GM21526 (cell line): ENCODE data around the gene FAM89A.
"Not testable (repeated sequence)": the region's sequence is repeated elsewhere in the genome, so short reads cannot be mapped to it uniquely, and the experiment has no call there.

Source experiments
- ATAC-seq: cut with Tn5 transposase; IDR thresholded peaks from one replicate; pipeline ENCODE4 v1.9.1; 2021; ENCODE audit warnings: moderate library complexity; ENCODE audit not compliant: unreplicated experiment, low FRiP score

The FAM89A gene

DNA sequence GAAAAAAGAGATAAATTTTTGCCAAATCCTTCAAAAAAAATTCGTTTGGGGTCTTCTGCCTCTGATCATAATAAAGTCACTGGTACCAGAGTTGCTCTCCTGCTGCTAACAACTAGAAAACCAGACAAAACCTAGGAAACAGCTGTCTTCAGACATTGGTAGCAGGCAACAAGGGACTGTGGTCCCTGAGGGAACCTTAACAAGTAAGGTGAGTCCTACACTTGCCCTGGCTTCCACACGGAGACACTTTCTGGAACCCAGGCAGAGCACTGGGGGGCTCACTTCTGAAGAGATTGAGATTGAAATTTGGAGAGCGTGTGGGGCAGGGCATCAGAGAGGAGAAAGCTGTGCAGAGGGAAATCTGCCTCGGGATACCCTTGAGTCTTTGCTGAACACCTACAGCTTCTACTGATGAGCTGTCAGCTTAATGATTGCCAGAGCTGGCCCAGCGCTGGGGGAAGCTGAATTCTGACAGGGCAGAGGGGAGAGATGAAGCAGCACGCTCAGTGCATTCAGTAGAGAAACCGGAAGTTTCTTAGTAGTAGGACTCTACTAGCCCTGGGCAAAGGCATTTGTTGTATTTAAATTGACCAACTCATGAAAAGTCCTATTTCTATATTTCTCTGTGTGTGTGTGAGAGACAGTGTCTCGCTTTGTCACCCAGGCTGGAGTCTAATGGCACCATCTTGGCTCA lies 18.5 kb upstream of the FAM89A start:
- ATAC-seq = no peak

DNA sequence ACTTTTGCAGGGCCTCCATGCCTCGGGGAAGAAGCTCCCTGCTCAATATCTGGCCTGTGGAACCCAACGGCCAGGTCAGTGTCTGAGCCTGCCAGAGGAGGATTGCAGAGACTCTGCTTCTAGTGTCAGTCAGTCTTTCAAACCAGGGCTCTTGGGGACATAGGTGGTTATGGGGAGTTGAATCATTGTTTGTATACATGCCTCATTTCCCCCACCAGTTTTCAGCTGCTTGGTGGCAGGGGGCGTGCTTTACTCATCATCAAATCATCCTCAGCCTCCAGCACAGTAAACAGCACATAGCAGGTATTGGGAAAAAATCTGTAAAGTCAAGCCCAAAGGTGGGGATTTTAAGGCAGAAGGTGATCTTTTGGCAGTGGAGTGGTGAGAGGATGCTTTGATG lies 17.4 kb upstream of the FAM89A start:
- no peak for ATAC-seq

DNA sequence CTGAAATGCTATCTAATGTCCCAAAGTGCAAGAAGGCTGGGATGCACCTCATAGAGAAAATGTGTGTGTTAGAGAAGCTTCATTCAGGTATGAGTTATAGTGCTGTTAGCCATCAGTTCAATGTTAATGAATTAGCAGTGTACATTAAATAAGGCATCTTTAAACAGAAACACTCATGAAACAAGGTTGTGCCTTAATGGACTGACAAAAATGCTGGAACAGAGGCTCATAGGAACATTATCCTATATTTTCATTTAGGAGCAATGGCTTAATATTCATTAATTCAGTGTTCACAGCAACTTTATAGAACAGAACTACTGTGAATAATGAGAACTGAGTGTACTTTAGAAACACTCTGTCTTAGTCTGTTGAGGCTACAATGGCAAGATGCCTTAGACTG lies 15.2 kb upstream of the FAM89A start:
- ATAC-seq = no peak

DNA sequence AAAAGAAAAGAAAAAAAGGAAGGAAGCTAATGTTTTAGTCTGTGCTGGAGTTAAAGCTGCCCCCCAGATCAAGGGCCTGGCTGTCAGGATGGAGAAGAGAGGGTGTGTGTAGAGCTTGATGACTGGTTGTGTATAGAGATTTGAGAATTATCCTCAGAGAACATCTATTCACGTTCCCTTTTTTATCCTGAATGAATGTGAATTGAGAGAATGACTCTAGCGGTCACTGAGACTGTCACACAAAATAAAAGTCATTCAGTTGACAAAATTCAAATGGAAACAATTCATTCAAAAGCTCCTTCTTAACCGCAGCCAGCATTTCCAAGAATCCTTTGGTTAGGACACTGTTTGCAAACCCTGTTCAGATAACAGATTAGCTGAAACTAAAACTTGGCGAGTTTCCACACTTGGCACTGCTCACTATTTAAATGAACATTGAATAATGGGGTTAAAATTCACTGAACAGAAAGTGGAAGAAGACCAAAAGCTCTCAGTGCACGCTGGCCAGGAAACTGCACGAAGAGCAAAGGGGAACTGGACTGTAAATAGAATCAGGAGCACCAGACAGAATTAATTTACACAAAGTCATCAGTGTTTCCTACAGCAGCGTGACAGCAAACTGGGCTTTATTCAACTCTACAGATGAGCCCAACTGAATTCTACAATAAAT lies 13.6 kb upstream of the FAM89A start:
- ATAC-seq = peak; percentile 65

DNA sequence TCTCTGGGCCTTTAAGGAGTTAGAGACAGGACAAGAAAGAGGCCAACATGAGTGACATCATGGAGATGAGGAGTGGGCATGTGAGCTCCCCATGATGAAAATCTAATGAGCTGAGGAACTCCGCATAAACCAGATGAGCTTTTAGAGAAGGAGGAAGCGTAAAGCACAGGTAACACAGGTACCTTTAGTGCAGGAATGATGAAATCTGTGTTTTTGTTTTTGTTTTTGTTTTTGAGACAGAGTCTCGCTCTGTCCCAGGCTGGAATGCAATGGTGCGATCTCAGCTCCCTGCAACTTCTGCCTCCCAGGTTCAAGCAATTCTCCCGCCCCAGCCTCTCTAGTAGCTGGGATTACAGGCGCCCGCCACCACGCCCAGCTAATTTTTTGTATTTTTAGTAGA lies 12.7 kb upstream of the FAM89A start:
- no peak for ATAC-seq

DNA sequence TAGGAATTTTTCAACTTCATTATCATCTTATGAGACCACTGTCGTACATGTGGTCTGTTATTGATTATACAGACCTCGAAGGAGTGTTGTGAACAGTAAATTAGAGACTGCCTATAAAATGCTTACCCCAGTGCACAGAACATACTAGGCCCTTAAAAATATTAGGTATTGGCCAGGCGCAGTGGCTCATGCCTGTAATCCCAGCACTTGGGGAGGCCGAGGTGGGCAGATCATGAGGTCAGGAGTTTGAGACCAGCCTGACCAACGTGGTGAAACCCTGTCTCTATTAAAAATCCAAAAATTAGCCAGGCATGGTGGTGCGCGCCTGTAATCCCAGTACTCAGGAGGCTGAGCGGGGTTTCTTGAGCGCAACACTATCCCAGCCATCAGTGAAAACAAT lies 10.9 kb upstream of the FAM89A start:
- ATAC-seq = not testable (repeated sequence)

DNA sequence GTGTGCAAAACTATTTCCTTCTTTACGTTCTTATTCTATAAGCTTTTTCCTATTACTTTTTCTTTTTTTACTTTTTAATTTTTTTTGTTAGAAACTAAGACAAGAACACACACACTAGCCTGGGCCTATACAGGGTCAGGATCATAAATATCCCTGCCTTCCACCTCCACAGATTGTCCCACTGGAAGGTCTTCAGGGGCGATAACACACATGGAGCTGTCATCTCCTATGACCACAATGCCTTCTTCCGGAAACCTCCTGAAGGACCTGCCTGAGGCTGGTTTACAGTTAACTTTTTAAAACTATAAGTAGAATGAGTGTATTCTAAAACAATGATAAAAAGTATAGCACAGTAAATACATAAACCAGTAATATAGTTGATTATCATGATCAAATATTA lies 10.3 kb upstream of the FAM89A start:
- ATAC-seq = no peak

DNA sequence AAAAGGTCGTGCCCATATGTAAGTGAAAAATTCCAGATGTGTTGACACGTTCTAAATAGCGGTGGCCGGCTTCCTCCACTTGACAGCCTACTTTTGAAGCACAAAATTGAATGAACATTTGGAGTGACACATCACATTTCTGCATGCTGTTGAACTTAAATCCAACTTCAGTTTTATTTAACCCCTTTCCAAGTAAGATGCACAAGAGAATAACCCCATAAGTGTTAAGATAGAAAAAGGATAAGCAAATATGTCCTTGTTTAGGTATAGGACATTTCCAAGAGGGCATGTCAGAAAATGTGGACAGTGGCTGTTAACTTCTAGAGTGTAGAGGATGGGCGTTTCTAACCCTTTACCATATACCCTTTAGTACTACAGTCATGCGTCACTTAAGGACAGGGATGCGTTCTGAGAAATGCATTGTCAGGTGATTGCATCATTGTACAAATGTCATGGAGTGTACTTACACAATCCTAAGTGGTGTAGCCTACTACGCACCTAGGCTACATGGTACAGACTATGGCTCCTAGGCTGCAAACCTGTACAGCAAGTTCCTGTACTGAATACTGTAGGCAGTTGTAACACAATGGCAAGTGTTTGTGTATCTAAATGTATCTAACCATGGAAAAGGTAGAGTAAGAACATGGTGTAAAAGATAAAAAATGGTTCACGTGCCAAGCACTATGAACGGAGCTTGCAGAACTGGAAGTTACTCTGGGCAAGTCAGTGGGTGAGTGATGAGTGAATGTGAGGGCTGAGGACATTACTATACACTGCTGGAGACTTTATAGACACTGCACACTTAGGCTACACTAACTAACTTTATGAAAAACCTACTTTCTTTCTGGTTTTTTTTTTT lies 9.3 kb upstream of the FAM89A start:
- ATAC-seq = no peak

DNA sequence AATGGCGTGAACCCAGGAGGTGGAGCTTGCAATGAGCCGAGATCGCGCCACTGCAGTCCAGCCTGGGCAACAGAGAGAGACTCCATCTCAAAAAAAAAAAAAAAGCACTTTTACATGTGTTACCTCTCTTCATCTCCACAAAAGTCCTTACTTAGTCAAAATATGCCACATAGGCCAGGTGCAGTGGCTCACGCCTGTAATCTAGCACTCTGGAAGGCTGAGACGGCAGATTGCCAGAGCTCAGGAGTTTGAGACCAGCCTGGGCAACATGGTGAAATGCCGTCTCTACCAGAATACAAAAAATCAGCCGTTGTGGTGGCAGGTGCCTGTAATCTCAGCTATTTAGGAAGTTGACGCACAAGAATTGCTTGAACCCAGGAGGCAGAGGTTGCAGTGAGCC lies 8.4 kb upstream of the FAM89A start:
- ATAC-seq = not testable (repeated sequence)

DNA sequence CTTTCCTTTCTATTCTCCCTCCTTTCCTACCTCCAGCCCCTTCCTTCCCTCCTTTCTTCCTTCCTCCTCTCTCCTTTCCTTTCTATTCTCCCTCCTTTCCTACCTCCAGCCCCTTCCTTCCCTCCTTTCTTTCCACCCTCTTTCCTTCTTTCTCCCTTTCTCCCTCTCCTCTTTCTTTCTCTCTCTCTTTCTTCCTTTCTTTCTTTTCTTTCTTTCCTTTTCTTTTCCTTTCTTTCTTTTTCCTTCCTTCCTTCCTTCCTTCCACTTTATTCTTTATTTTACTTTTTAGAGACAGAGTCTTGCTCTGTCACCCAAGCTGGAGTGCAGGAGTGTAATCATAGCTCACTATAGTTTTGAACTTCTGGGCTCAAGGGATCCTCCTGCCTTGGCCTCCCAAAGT lies 7.5 kb upstream of the FAM89A start:
- ATAC-seq = not testable (repeated sequence)

DNA sequence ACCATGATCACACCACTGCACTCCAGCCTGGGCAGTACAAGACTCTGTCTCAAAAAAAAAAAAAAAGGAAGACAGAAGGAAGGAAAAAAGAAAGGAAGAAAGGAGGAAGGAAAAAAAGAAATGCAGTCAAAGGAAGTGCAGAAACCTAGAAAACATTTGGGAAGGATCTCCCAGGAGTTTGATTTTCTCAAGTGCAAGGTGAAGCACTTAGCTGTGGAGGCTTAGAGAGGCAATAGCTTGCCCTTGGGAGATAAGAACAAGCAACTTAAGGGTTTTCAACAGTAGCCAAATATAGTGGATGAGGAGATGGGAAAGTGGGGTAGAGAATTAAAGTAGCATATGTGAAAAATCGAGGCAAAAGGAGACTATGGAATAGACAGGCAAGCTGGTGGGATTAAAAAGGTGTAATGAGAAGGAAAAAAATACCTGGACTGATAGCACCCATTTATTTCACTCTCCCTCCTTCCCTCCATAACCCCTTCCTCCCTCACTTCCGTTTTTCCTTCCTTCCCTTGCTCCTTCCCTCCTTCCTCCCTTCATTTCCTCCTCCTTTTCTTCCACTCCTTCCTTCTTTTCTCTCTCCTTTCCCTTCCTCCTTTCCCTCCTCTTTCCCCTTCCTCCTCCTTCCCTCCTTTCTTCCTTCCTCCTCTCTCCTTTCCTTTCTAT lies 6.8 kb upstream of the FAM89A start:
- no peak for ATAC-seq

DNA sequence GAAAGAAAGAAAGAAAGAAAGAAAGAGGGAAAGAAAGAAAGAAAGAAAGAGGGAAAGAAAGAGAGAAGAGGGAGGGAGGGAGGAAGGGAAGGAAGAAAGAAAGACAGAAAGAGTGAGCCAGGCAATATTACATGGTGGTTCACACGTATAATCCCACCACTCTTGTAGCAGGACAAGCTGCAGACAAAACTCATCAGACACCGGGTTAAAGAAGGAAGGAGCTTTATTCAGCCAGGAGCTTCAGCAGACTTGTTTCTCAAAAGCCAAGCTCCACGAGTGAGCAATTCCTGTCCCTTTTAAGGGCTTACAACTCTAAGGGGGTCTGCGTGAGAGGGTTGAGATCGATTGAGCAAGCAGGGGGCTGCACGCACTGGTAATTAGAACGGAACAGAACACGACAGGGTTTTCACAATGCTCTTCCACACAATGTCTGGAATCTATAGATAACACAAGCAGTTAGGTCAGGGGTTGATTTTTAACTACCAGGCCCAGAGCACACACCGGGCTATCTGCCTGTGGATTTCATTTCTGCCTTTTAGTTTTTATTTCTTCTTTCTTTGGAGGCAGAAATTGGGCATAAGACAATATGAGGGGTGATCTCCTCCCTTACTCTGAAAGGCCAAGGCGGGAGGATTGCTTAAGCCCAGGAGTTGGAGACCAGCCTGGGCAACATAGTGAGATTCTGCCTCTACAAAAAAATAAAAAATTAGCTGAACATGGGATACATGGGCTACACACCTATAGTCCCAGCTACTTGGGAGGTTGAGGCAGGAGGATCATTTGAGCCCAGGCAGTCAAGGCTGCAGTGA lies 6.1 kb upstream of the FAM89A start:
- ATAC-seq = not testable (repeated sequence)

DNA sequence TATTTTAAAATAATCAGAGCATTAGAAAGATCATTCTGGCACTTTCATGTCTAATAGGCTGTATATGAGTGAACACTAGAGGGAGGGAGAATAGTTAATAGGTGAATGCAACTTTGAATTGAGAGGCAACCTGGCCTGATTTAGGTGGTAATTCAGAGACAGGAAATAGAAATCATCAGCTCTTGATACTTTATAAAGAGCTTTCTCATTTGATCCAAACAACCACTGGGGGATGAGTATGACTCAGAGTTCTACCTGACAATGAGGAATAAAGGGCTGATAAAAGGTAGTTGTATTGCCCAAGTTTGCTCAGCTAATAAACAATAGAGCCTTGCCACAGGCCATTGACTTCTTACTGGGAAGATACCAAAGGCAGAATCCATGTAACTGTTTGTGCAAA lies 5.2 kb upstream of the FAM89A start:
- no peak for ATAC-seq

DNA sequence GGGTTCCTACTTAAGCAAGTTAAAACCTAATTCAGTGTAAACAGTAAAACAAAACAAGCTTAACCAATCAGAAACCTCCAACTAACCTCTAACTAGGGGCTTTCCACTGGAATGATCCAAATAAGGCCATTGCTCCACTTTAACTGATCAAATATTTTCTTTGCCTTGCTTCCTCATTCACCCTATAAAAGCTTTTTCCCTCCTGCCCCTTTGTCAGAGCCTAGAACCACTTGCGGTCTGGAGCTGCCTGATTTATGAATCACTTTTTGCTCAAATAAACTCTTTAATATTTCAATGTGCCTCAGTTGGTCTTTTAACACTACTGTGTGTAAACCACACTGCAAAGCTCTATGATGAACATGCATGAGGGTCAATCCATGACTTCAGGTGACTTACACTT lies 4.5 kb upstream of the FAM89A start:
- no peak for ATAC-seq

DNA sequence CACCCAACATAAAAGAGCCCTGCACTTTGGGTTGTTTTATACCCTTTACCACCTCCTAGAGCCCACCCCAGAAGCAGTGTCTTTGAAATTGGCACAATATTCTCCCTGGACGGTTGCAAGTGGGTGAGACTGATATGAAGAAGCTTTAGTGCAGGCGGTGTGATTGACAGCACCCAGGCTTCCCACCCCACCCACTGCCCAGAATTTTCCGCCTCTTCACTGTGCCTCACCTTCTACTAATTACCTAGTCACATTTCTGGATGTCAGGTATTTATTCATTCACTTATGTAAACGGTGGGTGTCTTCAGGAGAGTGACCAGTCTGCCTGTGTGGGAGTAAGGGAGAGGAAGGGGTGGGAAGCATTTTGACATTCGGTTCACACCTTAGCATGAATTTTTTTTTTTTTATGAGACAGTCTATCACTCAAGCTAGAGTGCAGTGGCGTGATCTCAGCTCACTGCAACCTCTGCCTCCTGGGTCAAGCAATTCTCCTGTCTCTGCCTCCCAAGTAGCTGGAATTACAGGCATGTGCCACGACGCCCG lies 1.7 kb upstream of the FAM89A start:
- no peak for ATAC-seq

DNA sequence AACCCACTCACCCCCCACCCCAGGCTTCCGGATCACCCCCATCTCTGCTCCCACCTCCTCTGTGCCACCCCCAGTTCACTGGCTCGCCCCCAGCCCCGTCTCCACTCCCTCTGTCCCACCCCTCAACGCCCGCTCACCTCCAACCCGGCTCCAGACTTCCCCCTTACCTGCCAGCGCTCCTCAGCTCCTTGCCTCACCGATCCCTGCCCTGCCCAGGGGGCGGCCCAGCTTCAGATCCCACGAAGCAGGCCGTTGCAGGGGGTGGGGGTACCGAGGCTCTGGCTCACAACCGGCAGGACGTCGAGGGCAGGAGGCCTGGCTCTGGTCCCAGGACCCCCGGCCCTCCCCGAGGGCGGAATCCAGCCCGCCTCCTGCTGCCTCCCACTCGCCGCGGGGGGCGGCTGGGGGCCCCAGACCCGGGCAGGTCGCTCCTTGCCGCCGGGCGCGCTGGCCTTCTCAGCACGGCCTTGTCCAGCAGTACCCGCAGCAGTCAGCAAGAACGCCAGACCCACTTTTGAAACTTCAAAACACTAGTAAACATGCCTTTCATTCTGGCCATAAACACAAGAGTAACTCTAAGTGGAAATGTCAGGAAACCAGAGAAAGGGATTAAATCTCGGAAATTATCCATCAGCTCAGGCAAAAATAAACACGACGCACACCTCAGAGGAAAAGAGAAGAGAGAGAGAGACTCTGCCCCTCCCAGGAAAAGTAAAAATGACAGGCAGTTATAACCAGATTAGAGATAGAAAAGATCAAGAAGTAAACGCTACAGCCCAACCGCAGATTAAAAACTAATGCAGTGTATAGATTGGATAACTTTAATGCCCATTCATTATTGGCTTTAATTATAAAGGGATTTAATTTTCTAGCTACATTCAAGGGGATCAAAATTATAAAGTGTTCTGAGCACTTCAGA lies 1.0 kb upstream of the FAM89A start:
- ATAC-seq = no peak

DNA sequence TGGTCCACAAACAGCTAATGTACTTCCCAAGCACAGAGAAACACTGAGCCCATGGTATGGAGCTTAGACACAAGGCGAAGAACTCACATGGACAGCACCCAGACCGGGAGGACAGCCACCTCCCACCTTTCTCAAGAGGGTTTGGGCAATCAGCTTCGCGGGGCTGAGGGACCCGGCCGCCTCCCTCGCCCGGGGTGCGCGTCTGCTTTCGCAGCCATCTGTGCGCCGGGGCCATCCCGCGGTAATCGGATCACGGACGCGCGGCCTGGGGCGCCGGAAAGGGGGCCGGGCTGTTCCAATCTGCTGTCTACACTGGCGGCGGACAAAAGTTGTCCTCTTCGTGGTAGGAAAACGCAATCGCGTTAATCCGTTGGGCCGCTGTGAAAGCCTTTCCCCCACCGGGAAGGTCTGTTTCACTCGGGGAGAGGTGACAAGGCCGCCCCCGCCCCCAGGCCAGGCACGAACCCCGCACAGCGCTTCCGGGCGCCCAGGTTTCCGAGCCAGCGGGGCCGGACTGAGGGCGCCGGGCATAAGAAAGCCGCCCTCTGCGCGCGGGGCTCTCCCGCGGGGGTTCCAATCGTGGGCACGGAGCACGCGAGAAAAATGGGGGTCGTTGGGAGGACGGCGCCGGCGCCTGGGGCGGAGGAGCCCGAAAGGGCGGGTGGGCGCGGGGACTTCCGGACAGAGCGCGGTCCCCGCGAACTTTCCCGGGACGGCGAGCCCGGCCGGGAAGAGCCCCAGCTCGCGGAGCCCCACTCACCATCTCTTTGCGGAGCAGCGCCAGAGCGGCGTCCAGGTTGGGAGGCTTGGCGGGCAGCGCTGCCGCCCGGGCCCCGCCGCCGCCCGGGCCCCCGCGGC lies 664 bp downstream of the FAM89A start:
- ATAC-seq = peak; percentile 37
